Measurements from ENCODE around the gene BCDIN3D.
"Not testable (repeated sequence)": the region's sequence is repeated elsewhere in the genome, so short reads cannot be mapped to it uniquely, and the experiment has no call there.

Gene BCDIN3D

GRCh38 chr12:49885118-49885517 is 42.2 kb upstream of the BCDIN3D start:
- TF ChIP-seq CTCF (IDR thresholded peaks at IDR 0.05; ENCODE audit: low read depth, low read length, missing control alignments) = no peak

GRCh38 chr12:49882851-49883464 is 40.1 kb upstream of the BCDIN3D start:
- no peak overlapping the region for H3K4me3 ChIP-seq (ENCODE audit: low read depth, low read length)
- H3K36me3 ChIP-seq (replicated peaks) = no peaks in the 10 kb centered on the region
- DNase-seq = no peak
- H3K27ac ChIP-seq = no peak overlapping the region
- TF ChIP-seq CTCF (IDR thresholded peaks at IDR 0.05; ENCODE audit: low read depth, low read length, missing control alignments) = peak; percentile 38
- peaks cover 26% of the 10 kb centered on the region for H3K27me3 ChIP-seq (replicated peaks)
- in situ Hi-C loops (cut with HindIII; ENCODE audit: low pct_ligation_motif_present, low sequenced_read_pairs) = no loop called here

More at GRCh38 chr12:49885118-49885517, 42.2 kb upstream of the BCDIN3D start:
- Histone ChIP-seq H3K27me3 (replicated peaks) (peaks cover 26% of the 10 kb centered on the region), H3K27ac (no peak overlapping the region), H3K36me3 (replicated peaks) (no peaks in the 10 kb centered on the region), H3K4me3 (ENCODE audit: low read depth, low read length) (no peak overlapping the region)
- DNase-seq = no peak
- in situ Hi-C loops (cut with HindIII; ENCODE audit: low pct_ligation_motif_present, low sequenced_read_pairs) = no loop called here

- Histone ChIP-seq H3K27ac (no peak overlapping the region), H3K27me3 (replicated peaks) (peaks cover 26% of the 10 kb centered on the region), H3K36me3 (replicated peaks) (no peaks in the 10 kb centered on the region), H3K4me3 (ENCODE audit: low read depth, low read length) (no peak overlapping the region)
- TF ChIP-seq CTCF (IDR thresholded peaks at IDR 0.05; ENCODE audit: low read depth, low read length, missing control alignments) = no peak
- in situ Hi-C loops (cut with HindIII; ENCODE audit: low pct_ligation_motif_present, low sequenced_read_pairs) = no loop called here
- DNase-seq = no peak
Observed at GRCh38 chr12:49882248-49882850, 39.4 kb upstream of the BCDIN3D start.

GRCh38 chr12:49881415-49882247 is 38.7 kb upstream of the BCDIN3D start:
- TF ChIP-seq CTCF (IDR thresholded peaks at IDR 0.05; ENCODE audit: low read depth, low read length, missing control alignments) = no peak
- Histone ChIP-seq H3K36me3 (replicated peaks) (no peaks in the 10 kb centered on the region), H3K27me3 (replicated peaks) (peaks cover 21% of the 10 kb centered on the region), H3K27ac (no peak overlapping the region), H3K4me3 (ENCODE audit: low read depth, low read length) (no peak overlapping the region)
- DNase-seq = no peak
- in situ Hi-C loops (cut with HindIII; ENCODE audit: low pct_ligation_motif_present, low sequenced_read_pairs) = no loop called here

- no peaks in the 10 kb centered on the region for H3K36me3 ChIP-seq (replicated peaks)
- H3K27me3 ChIP-seq (replicated peaks) = peaks cover 18% of the 10 kb centered on the region
- no peak for TF ChIP-seq CTCF (IDR thresholded peaks at IDR 0.05; ENCODE audit: low read depth, low read length, missing control alignments)
- no peak for DNase-seq
- no peak overlapping the region for H3K4me3 ChIP-seq (ENCODE audit: low read depth, low read length)
- in situ Hi-C loops (cut with HindIII; ENCODE audit: low pct_ligation_motif_present, low sequenced_read_pairs) = no loop called here
- H3K27ac ChIP-seq = no peak overlapping the region
Observed at GRCh38 chr12:49880756-49881414, 38.0 kb upstream of the BCDIN3D start.

- in situ Hi-C loops (cut with HindIII; ENCODE audit: low pct_ligation_motif_present, low sequenced_read_pairs); H3K27ac ChIP-seq; H3K36me3 ChIP-seq (replicated peaks); H3K27me3 ChIP-seq (replicated peaks); DNase-seq; H3K4me3 ChIP-seq (ENCODE audit: low read depth, low read length): not testable (repeated sequence)
Observed at GRCh38 chr12:49879065-49879464, 36.2 kb upstream of the BCDIN3D start.

Data from brain microvascular endothelial cell (primary cell).